M059J (cell line): ENCODE measurements around the gene AGBL4. TPM values are rescaled to one million over a fixed set of nuclear protein-coding genes. Genes with fewer than 3 reads are reported as not detected.

Experiments
- DNase-seq: peaks from one replicate; pipeline ENCODE4 v3.0.0-alpha.2; 2012; ENCODE audit warnings: low read depth
- total RNA-seq: library from RNA; depleted of rRNA; stranded (reverse); fragments of >200 nt; shearing (Covaris generic); gene quantifications from 2 replicates; pipeline ENCODE4 v1.2.3, GENCODE V29; 2014; rRNA removed

Gene AGBL4
- total RNA-seq, 1 experiment from 2014 or later: not detected

DNA sequence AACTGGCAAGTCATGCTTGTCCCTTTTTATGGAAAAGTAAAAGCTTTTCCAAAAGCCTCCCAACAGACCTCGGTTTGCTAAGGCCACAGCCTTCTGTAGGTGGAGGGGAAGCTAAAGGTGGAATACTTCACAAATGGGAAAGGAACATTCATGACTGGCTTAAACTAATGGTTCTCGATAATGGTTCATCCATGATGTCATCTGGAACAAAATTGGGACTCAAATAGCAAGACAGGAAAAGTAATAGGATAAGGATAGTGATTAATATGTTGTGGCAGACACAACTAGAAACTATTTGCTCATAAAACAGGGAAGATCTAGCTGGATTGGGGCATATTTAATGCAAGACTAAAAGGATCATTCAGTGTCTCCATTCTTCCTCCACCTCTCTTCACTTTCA, 1535.0 kb downstream of the AGBL4 start:
- DNase-seq: no peak

Other genes starting within 250 kb of the AGBL4 start
- not detected in 2 replicates for gene ELAVL4, start 85.0 kb upstream of the AGBL4 start, total RNA-seq